ENCODE data around the gene E2F2. TPM values are rescaled to one million over a fixed set of nuclear protein-coding genes. Genes with fewer than 3 reads are reported as not detected.

E2F2 gene
- total RNA-seq, 1 donor from 2014 or later = 7.8 TPM

GRCh38 chr1:23576338-23577055, 45.5 kb upstream of the E2F2 start:
- no peak for TF ChIP-seq CTCF (IDR thresholded peaks at IDR 0.05; ENCODE audit: unreplicated experiment)

GRCh38 chr1:23575226-23575810, 44.3 kb upstream of the E2F2 start:
- peak overlapping the region; percentile 49 for H3K27ac Mint-ChIP-seq
- no peak for DNase-seq (ENCODE audit: low spot score, unreplicated experiment)
- H3K4me1 Mint-ChIP-seq (ENCODE audit: low read depth) = peaks cover 30% of the 10 kb centered on the region
- no peak for TF ChIP-seq CTCF (IDR thresholded peaks at IDR 0.05; ENCODE audit: unreplicated experiment)
- no peak overlapping the region for H3K4me3 Mint-ChIP-seq (ENCODE audit: low read depth)
- H3K9me3 Mint-ChIP-seq (ENCODE audit: low read depth) = no peaks in the 10 kb centered on the region
- no peaks in the 10 kb centered on the region for H3K27me3 Mint-ChIP-seq
- no peaks in the 10 kb centered on the region for H3K36me3 Mint-ChIP-seq (ENCODE audit: insufficient read depth)

More at GRCh38 chr1:23576338-23577055, 45.5 kb upstream of the E2F2 start:
- no peak for DNase-seq (ENCODE audit: low spot score, unreplicated experiment)
- Mint-ChIP-seq H3K4me3 (ENCODE audit: low read depth) (no peak overlapping the region), H3K36me3 (ENCODE audit: insufficient read depth) (no peaks in the 10 kb centered on the region), H3K4me1 (ENCODE audit: low read depth) (peaks cover 27% of the 10 kb centered on the region), H3K9me3 (ENCODE audit: low read depth) (no peaks in the 10 kb centered on the region), H3K27ac (peak overlapping the region; percentile 86), H3K27me3 (no peaks in the 10 kb centered on the region)

- H3K4me3 Mint-ChIP-seq (ENCODE audit: low read depth) = no peak overlapping the region
- H3K27me3 Mint-ChIP-seq = no peaks in the 10 kb centered on the region
- no peak overlapping the region for H3K27ac Mint-ChIP-seq
- H3K9me3 Mint-ChIP-seq (ENCODE audit: low read depth) = no peaks in the 10 kb centered on the region
- no peaks in the 10 kb centered on the region for H3K36me3 Mint-ChIP-seq (ENCODE audit: insufficient read depth)
- peaks cover 35% of the 10 kb centered on the region for H3K4me1 Mint-ChIP-seq (ENCODE audit: low read depth)
- TF ChIP-seq CTCF (IDR thresholded peaks at IDR 0.05; ENCODE audit: unreplicated experiment) = no peak
- no peak for DNase-seq (ENCODE audit: low spot score, unreplicated experiment)
Measured at GRCh38 chr1:23574265-23574754, 43.3 kb upstream of the E2F2 start.

- H3K27me3 Mint-ChIP-seq = no peaks in the 10 kb centered on the region
- peaks cover 41% of the 10 kb centered on the region for H3K4me1 Mint-ChIP-seq (ENCODE audit: low read depth)
- no peak for DNase-seq (ENCODE audit: low spot score, unreplicated experiment)
- TF ChIP-seq CTCF (IDR thresholded peaks at IDR 0.05; ENCODE audit: unreplicated experiment) = no peak
- no peaks in the 10 kb centered on the region for H3K9me3 Mint-ChIP-seq (ENCODE audit: low read depth)
- H3K36me3 Mint-ChIP-seq (ENCODE audit: insufficient read depth) = no peaks in the 10 kb centered on the region
- no peak overlapping the region for H3K4me3 Mint-ChIP-seq (ENCODE audit: low read depth)
- no peak overlapping the region for H3K27ac Mint-ChIP-seq
Measured at GRCh38 chr1:23573574-23574182, 42.6 kb upstream of the E2F2 start.

GRCh38 chr1:23571465-23571864, 40.4 kb upstream of the E2F2 start:
- H3K4me1 Mint-ChIP-seq (ENCODE audit: low read depth) = peaks cover 38% of the 10 kb centered on the region
- H3K4me3 Mint-ChIP-seq (ENCODE audit: low read depth) = no peak overlapping the region
- DNase-seq (ENCODE audit: low spot score, unreplicated experiment) = no peak
- TF ChIP-seq CTCF (IDR thresholded peaks at IDR 0.05; ENCODE audit: unreplicated experiment) = no peak
- H3K36me3 Mint-ChIP-seq (ENCODE audit: insufficient read depth) = no peaks in the 10 kb centered on the region
- H3K27ac Mint-ChIP-seq = no peak overlapping the region
- H3K9me3 Mint-ChIP-seq (ENCODE audit: low read depth) = no peaks in the 10 kb centered on the region
- no peaks in the 10 kb centered on the region for H3K27me3 Mint-ChIP-seq
